Endothelial cell of umbilical vein (primary cell): ENCODE measurements around the gene HOXD3. TPM values are rescaled to one million over a fixed set of nuclear protein-coding genes. Genes with fewer than 3 reads are reported as not detected.

Experiments
- BruUV-seq: library from RNA; stranded (reverse); fragments of 400-500 nt; replicated peaks from 2 replicates; lab custom pipeline; 2021; lab: Mats Ljungman, UMichigan
- CTCF ChIA-PET: fragments of 300-600, 350-600 bp; sonication (Branson Sonifier 250); formaldehyde crosslinking; loops from one replicate; lab custom pipeline; 2021; ENCODE audit warnings: antibody characterized with exemption, inconsistent platforms; lab: Charles Lee
- POLR2A ChIA-PET: fragments of 300-600, 350-600 bp; sonication (Branson Sonifier 250); formaldehyde crosslinking; loops from one replicate; lab custom pipeline; 2021; ENCODE audit warnings: antibody characterized with exemption, inconsistent platforms; lab: Charles Lee
- DNase-seq: peaks from one replicate; pipeline ENCODE4 v3.0.0-alpha.2; 2011; ENCODE audit warnings: low read depth, low spot score
- FAIRE-seq: peaks from 2 replicates; lab custom pipeline; 2011; peaks lifted over from hg19 to GRCh38; lab: Jason Lieb, UNC
- H2AFZ ChIP-seq: 2 replicates; pipeline ENCODE4 v1.6.0; 2012; ENCODE audit warnings: low read depth, low read length, control low read depth, inconsistent platforms
- H3K27ac ChIP-seq: 2 replicates; pipeline ENCODE4 v1.5.1; 2011; ENCODE audit warnings: low read depth, mild to moderate bottlenecking, control low read depth, low read length, moderate library complexity; ENCODE audit not compliant: insufficient read depth
- H3K27me3 ChIP-seq, 2 experiments: 2 replicates each; pipeline versions ENCODE4 v1.6.0 to v1.6.1; 2011; ENCODE audit warnings: low read length in 2 of 2, mixed read lengths in 1 of 2; ENCODE audit not compliant: control insufficient read depth in 2 of 2, insufficient read depth in 2 of 2
- H3K36me3 ChIP-seq, 2 experiments: 2 replicates in 1 of 2; 3 replicates in 1 of 2; pipeline ENCODE4 v1.5.1; 2011; ENCODE audit warnings: low read length in 2 of 2, mild to moderate bottlenecking in 1 of 2, moderate library complexity in 1 of 2; ENCODE audit not compliant: control insufficient read depth in 2 of 2, insufficient read depth in 2 of 2; ENCODE audit errors: extremely low read depth in 1 of 2
- H3K4me1 ChIP-seq: 3 replicates; pipeline ENCODE4 v1.5.1; 2011; ENCODE audit warnings: mild to moderate bottlenecking, low read length; ENCODE audit not compliant: control insufficient read depth, insufficient read depth; ENCODE audit errors: extremely low read depth
- H3K4me2 ChIP-seq: 2 replicates; pipeline ENCODE4 v1.6.1; 2011; ENCODE audit warnings: low read length, control low read depth, mixed read lengths; ENCODE audit not compliant: insufficient read depth
- H3K4me3 ChIP-seq, 3 experiments: fragments of 200-600 bp in 1 of 3; sonication (generic), shearing (Covaris generic) in 1 of 3; replicated peaks in 1 of 3; 2 replicates each; pipeline ENCODE4 v1.5.1; 2011 to 2016; ENCODE audit warnings: control low read depth in 3 of 3, low read length in 3 of 3, mild to moderate bottlenecking in 2 of 3, inconsistent platforms in 1 of 3, low read depth in 1 of 3, moderate library complexity in 1 of 3; ENCODE audit not compliant: insufficient read depth in 1 of 3
- H3K79me2 ChIP-seq: 2 replicates; pipeline ENCODE4 v1.6.0; 2012; ENCODE audit warnings: low read length, inconsistent platforms; ENCODE audit not compliant: control insufficient read depth, insufficient read depth
- H3K9ac ChIP-seq: replicated peaks from 2 replicates; pipeline ENCODE3; 2011; ENCODE audit warnings: low read length, control low read depth; ENCODE audit not compliant: insufficient read depth; ENCODE audit errors: extremely low read depth
- H3K9me1 ChIP-seq: replicated peaks from 3 replicates; pipeline ENCODE4 v1.6.0; 2011; ENCODE audit warnings: mild to moderate bottlenecking, low read length; ENCODE audit not compliant: control insufficient read depth, insufficient read depth; ENCODE audit errors: extremely low read depth
- H3K9me3 ChIP-seq: replicated peaks from 2 replicates; pipeline ENCODE4 v1.5.1; 2012; ENCODE audit warnings: low read length, inconsistent platforms; ENCODE audit not compliant: control insufficient read depth, insufficient read depth
- H4K20me1 ChIP-seq: replicated peaks from 2 replicates; pipeline ENCODE3; 2011; ENCODE audit warnings: mild to moderate bottlenecking, low read length; ENCODE audit not compliant: control insufficient read depth, insufficient read depth; ENCODE audit errors: extremely low read depth
- EZH2 ChIP-seq: IDR thresholded peaks from 2 replicates; pipeline ENCODE4 v1.6.1; 2012; ENCODE audit warnings: borderline replicate concordance, low read depth, mild to moderate bottlenecking, moderate library complexity, low read length, inconsistent platforms; ENCODE audit not compliant: severe bottlenecking
- GATA2 ChIP-seq: IDR thresholded peaks from 2 replicates; pipeline ENCODE4 v1.7.0; 2011; ENCODE audit warnings: low read depth, mild to moderate bottlenecking, moderate library complexity, mixed read lengths, low read length; ENCODE audit not compliant: insufficient read length, insufficient read depth
- JUN ChIP-seq: IDR thresholded peaks from 2 replicates; pipeline ENCODE4 v1.6.1; 2011; ENCODE audit warnings: borderline replicate concordance, low read depth; ENCODE audit not compliant: insufficient read length, insufficient read depth
- POLR2AphosphoS5 ChIP-seq: IDR thresholded peaks from 2 replicates; pipeline ENCODE4 v1.6.1; 2012; ENCODE audit warnings: low read depth, mild to moderate bottlenecking, control low read depth, low read length, moderate library complexity; ENCODE audit not compliant: insufficient read depth
- dilution Hi-C: fragments of 300-500 bp; cut with MboI; formaldehyde crosslinking; loops from one replicate; pipeline ENCODE4 v1.15.0; 2019; ENCODE audit warnings: low sequenced_read_pairs; ENCODE audit not compliant: extremely low pct_ligation_motif_present
- intact Hi-C: fragments of 100-400 bp; cut with micrococcal nuclease; formaldehyde crosslinking; loops from one replicate; pipeline ENCODE4 v1.10.0; 2022
- polyA plus RNA-seq, 4 experiments: library from polyadenylated mRNA; depleted of rRNA in 3 of 4; stranded (reverse) in 3 of 4; unstranded in 1 of 4; fragments of >200 nt; gene quantifications; 2 replicates each; pipeline versions ENCODE4 v1.2.1 to v1.2.3, GENCODE V29; 2011 to 2012; ENCODE audit warnings: missing spikeins in 1 of 4
- total RNA-seq: library from RNA; stranded (reverse); gene quantifications from 2 replicates; pipeline ENCODE4 v1.2.3, GENCODE V29; 2021
- TF ChIP-seq, protein P1 (sequence below), 2 donors: IDR thresholded peaks; 1 replicate in 1 of 2; 2 replicates in 1 of 2; pipeline ENCODE4 v1.5.1; 2011; ENCODE audit warnings: low read length in 2 of 2, mild to moderate bottlenecking in 2 of 2, moderate library complexity in 2 of 2, control low read depth in 1 of 2, inconsistent platforms in 1 of 2, low read depth in 1 of 2; ENCODE audit not compliant: insufficient read depth in 1 of 2; ENCODE audit errors: extremely low read depth in 1 of 2

HOXD3 gene
- total and polyA plus RNA-seq, 2 donors (not counting 3 experiments of a cell fraction or from before 2014, with no cell fraction given), result 2.9 to 20.9 TPM

GRCh38 chr2:176128172-176128981, 28.7 kb upstream of the HOXD3 start:
- ChIA-PET POLR2A (no interaction called here), CTCF (interaction anchor here (0.6 to 10.1 kb wide), 18 partner anchors 8 to 1637 kb away, joined by 3 to 458 read pairs (median 19); no protein-coding TSS in a partner anchor)
- H3K27me3 ChIP-seq, result peaks cover 5% of the 10 kb centered on the region in 2 experiments
- H3K27ac ChIP-seq, result peak overlapping the region; percentile 23
- peak overlapping the region; percentile 7 for H3K9ac ChIP-seq
- peaks cover 35% of the 10 kb centered on the region for H3K4me1 ChIP-seq
- H3K9me3 ChIP-seq, result no peaks in the 10 kb centered on the region
- H3K36me3 ChIP-seq, result no peaks in the 10 kb centered on the region
- DNase-seq (peak; percentile 53), FAIRE-seq (peak; percentile 74)
- peak overlapping the region; percentile 42 for H3K4me2 ChIP-seq
- H2AFZ ChIP-seq, result peak overlapping the region; percentile 85
- peaks cover 17% of the 10 kb centered on the region for H3K79me2 ChIP-seq
- H4K20me1 ChIP-seq, result no peaks in the 10 kb centered on the region
- BruUV-seq, result no TSS peak
- dilution Hi-C loops, result loop anchor here (25.0 kb wide), 1 partner anchor 509 kb away; no protein-coding TSS in a partner anchor
- intact Hi-C loops, result loop anchor here (5.0 kb wide), 2 partner anchors 929 to 1629 kb away; no protein-coding TSS in a partner anchor
- TF ChIP-seq, protein P1, sequence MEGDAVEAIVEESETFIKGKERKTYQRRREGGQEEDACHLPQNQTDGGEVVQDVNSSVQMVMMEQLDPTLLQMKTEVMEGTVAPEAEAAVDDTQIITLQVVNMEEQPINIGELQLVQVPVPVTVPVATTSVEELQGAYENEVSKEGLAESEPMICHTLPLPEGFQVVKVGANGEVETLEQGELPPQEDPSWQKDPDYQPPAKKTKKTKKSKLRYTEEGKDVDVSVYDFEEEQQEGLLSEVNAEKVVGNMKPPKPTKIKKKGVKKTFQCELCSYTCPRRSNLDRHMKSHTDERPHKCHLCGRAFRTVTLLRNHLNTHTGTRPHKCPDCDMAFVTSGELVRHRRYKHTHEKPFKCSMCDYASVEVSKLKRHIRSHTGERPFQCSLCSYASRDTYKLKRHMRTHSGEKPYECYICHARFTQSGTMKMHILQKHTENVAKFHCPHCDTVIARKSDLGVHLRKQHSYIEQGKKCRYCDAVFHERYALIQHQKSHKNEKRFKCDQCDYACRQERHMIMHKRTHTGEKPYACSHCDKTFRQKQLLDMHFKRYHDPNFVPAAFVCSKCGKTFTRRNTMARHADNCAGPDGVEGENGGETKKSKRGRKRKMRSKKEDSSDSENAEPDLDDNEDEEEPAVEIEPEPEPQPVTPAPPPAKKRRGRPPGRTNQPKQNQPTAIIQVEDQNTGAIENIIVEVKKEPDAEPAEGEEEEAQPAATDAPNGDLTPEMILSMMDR (IDR thresholded peaks at IDR 0.05; ENCODE audit: extremely low read depth in 1 of 2, insufficient read depth in 1 of 2, low read depth in 1 of 2, low read length in 2 of 2), result no peak
- TF ChIP-seq JUN (no peak), POLR2AphosphoS5 (no peak), EZH2 (no peak), GATA2 (no peak)
- H3K9me1 ChIP-seq, result no peaks in the 10 kb centered on the region
- H3K4me3 ChIP-seq, result peak overlapping the region; percentile 2 to 56 (median 43)
